Spinal cord (tissue), 10 donors: Measurements from ENCODE around the gene LGALS1. TPM values are rescaled to one million over a fixed set of nuclear protein-coding genes. Genes with fewer than 3 reads are reported as not detected.
A peak's percentile ranks its signal among the peaks of the same experiment; 100 is the strongest.

Source experiments
- DNase-seq, 6 donors: peaks; one replicate each; pipeline versions ENCODE4 v3.0.0 to v3.0.0-alpha.2; 2013 to 2015; ENCODE audit warnings: low spot score in 6 of 6, low read depth in 4 of 6
- H3K27ac ChIP-seq: one replicate; pipeline ENCODE4 v1.5.1; 2013; ENCODE audit warnings: low read depth, low read length, control low read depth
- H3K27me3 ChIP-seq: one replicate; pipeline ENCODE4 v1.6.1; 2013; ENCODE audit warnings: low read length; ENCODE audit not compliant: control insufficient read depth, insufficient read depth
- H3K36me3 ChIP-seq: one replicate; pipeline ENCODE4 v1.6.1; 2013; ENCODE audit warnings: low read length; ENCODE audit not compliant: control insufficient read depth, insufficient read depth
- H3K4me1 ChIP-seq: one replicate; pipeline ENCODE4 v1.6.1; 2013; ENCODE audit warnings: low read length; ENCODE audit not compliant: control insufficient read depth, insufficient read depth
- H3K4me3 ChIP-seq: one replicate; pipeline ENCODE4 v1.5.1; 2013; ENCODE audit warnings: low read depth, low read length, control low read depth
- H3K9me3 ChIP-seq: one replicate; pipeline ENCODE4 v1.6.1; 2013; ENCODE audit warnings: low read length; ENCODE audit not compliant: control insufficient read depth, insufficient read depth
- WGBS: methylation state at CpG from one replicate; pipeline ENCODE4 v1.1.5; 2013; ENCODE audit warnings: missing lambda C conversion rate; ENCODE audit not compliant: insufficient coverage; 5-methylcytosine and 5-hydroxymethylcytosine counted together
- polyA plus RNA-seq, 2 donors: library from polyadenylated mRNA; unstranded; fragments of 120-200 nt; gene quantifications; one replicate each; pipeline ENCODE4 v1.2.1, GENCODE V29; 2013; ENCODE audit not compliant: insufficient read length in 2 of 2
- total RNA-seq, 2 donors: library from RNA; depleted of rRNA in 1 of 2; stranded (reverse); fragments of 120-200 nt in 1 of 2; fragments of >200 nt in 1 of 2; gene quantifications; one replicate each; pipeline versions ENCODE4 v1.2.3 to v1.2.4, GENCODE V29; 2013 to 2014
- donor health status: healthy.

LGALS1 gene
- total and polyA plus RNA-seq, 4 donors, result 373 to 1,031 (median 582) TPM

- H3K9me3 ChIP-seq, result no peaks in the 10 kb centered on the region
- DNase-seq, result peak in 4 of 6 donors; percentile 82 to 99 (median 92)
- H3K27me3 ChIP-seq, result no peaks in the 10 kb centered on the region
- H3K27ac ChIP-seq, result peak within 1 kb of the TSS; percentile 64
- WGBS, result 3% methylated on average over 32 of the region's 39 CpGs
- H3K4me3 ChIP-seq, result peak within 1 kb of the TSS; percentile 47
- H3K4me1 ChIP-seq, result peaks cover 23% of the 10 kb centered on the region
- H3K36me3 ChIP-seq, result peaks cover 34% of the 10 kb centered on the region
Measured at GRCh38 chr22:37696657-37697537, 21.5 kb downstream of the LGALS1 start, which contains the start of gene TRIOBP. Gene TRIOBP, plus strand, starts transcription at chr22:37697048. Its CDS starts 4,318 bp downstream, at chr22:37701366.

- H3K36me3 ChIP-seq, result peaks cover 31% of the 10 kb centered on the region
- WGBS, result no CpG with 5 or more reads among the region's 3 CpGs
- H3K4me1 ChIP-seq, result peaks cover 23% of the 10 kb centered on the region
- H3K27ac ChIP-seq, result peak overlapping the region; percentile 64
- H3K4me3 ChIP-seq, result peak overlapping the region; percentile 47
- H3K9me3 ChIP-seq, result no peaks in the 10 kb centered on the region
- DNase-seq, result no peak
- no peaks in the 10 kb centered on the region for H3K27me3 ChIP-seq
Measured at GRCh38 chr22:37697538-37697835, 22.1 kb downstream of the LGALS1 start.

- WGBS, result 92% methylated on average over 6 of the region's 8 CpGs
- Histone ChIP-seq H3K4me3 (no peak overlapping the region), H3K36me3 (peaks cover 45% of the 10 kb centered on the region), H3K27ac (no peak overlapping the region), H3K27me3 (no peaks in the 10 kb centered on the region), H3K9me3 (no peaks in the 10 kb centered on the region), H3K4me1 (peaks cover 13% of the 10 kb centered on the region)
- no peak for DNase-seq
Measured at GRCh38 chr22:37701141-37701786, 25.8 kb downstream of the LGALS1 start.

GRCh38 chr22:37703906-37704305 lies 28.5 kb downstream of the LGALS1 start:
- DNase-seq, result no peak
- peaks cover 3% of the 10 kb centered on the region for H3K4me1 ChIP-seq
- peaks cover 61% of the 10 kb centered on the region for H3K36me3 ChIP-seq
- H3K27ac ChIP-seq, result no peak overlapping the region
- no CpG with 5 or more reads among the region's 7 CpGs for WGBS
- H3K27me3 ChIP-seq, result no peaks in the 10 kb centered on the region
- H3K9me3 ChIP-seq, result no peaks in the 10 kb centered on the region
- no peak overlapping the region for H3K4me3 ChIP-seq

GRCh38 chr22:37704645-37705044 lies 29.2 kb downstream of the LGALS1 start:
- 92% methylated on average over 2 of the region's 3 CpGs for WGBS
- Histone ChIP-seq H3K4me1 (peaks cover 5% of the 10 kb centered on the region), H3K27ac (no peak overlapping the region), H3K9me3 (no peaks in the 10 kb centered on the region), H3K27me3 (no peaks in the 10 kb centered on the region), H3K36me3 (peaks cover 68% of the 10 kb centered on the region), H3K4me3 (no peak overlapping the region)
- DNase-seq, result no peak

GRCh38 chr22:37705205-37705604 lies 29.8 kb downstream of the LGALS1 start:
- WGBS, result 87% methylated on average over 1 of the region's 3 CpGs
- Histone ChIP-seq H3K27ac (no peak overlapping the region), H3K36me3 (peaks cover 73% of the 10 kb centered on the region), H3K4me3 (no peak overlapping the region), H3K27me3 (no peaks in the 10 kb centered on the region), H3K4me1 (peaks cover 5% of the 10 kb centered on the region), H3K9me3 (no peaks in the 10 kb centered on the region)
- DNase-seq, result no peak

GRCh38 chr22:37708580-37709444 lies 33.4 kb downstream of the LGALS1 start:
- Histone ChIP-seq H3K4me1 (peaks cover 5% of the 10 kb centered on the region), H3K4me3 (no peak overlapping the region), H3K27ac (no peak overlapping the region), H3K9me3 (no peaks in the 10 kb centered on the region), H3K36me3 (peaks cover 68% of the 10 kb centered on the region), H3K27me3 (no peaks in the 10 kb centered on the region)
- 85% methylated on average over 24 of the region's 25 CpGs for WGBS
- DNase-seq, result no peak

- Histone ChIP-seq H3K4me1 (peaks cover 5% of the 10 kb centered on the region), H3K27me3 (no peaks in the 10 kb centered on the region), H3K9me3 (no peaks in the 10 kb centered on the region), H3K27ac (no peak overlapping the region), H3K36me3 (peaks cover 68% of the 10 kb centered on the region), H3K4me3 (no peak overlapping the region)
- no peak for DNase-seq
- 88% methylated on average over 9 of the region's 15 CpGs for WGBS
Measured at GRCh38 chr22:37709445-37709765, 34.0 kb downstream of the LGALS1 start.

GRCh38 chr22:37710675-37711074 lies 35.2 kb downstream of the LGALS1 start:
- DNase-seq, result no peak
- Histone ChIP-seq H3K4me3 (no peak overlapping the region), H3K9me3 (no peaks in the 10 kb centered on the region), H3K36me3 (peaks cover 60% of the 10 kb centered on the region), H3K27me3 (no peaks in the 10 kb centered on the region), H3K4me1 (peaks cover 5% of the 10 kb centered on the region), H3K27ac (no peak overlapping the region)
- 91% methylated on average over 3 of the region's 3 CpGs for WGBS
